ENCODE data around the gene FAM83G. TPM values are rescaled to one million over a fixed set of nuclear protein-coding genes. Genes with fewer than 3 reads are reported as not detected.

Gene FAM83G
- total and polyA plus RNA-seq, 2 experiments from 2014 or later = 7.6 to 44.5 TPM

- H3K27ac Mint-ChIP-seq = no peak overlapping the region
- DNase-seq (ENCODE audit: low spot score) (no peak), ATAC-seq (no peak)
- Histone ChIP-seq H4K20me1 (replicated peaks; ENCODE audit: insufficient read depth) (no peaks in the 10 kb centered on the region), H3K9me2 (ENCODE audit: insufficient read depth) (no peaks in the 10 kb centered on the region), H3K27ac (ENCODE audit: low read depth) (no peak overlapping the region), H2AFZ (no peak overlapping the region), H3K4me1 (ENCODE audit: insufficient read depth) (no peaks in the 10 kb centered on the region; the same call in 1 of the 2 replicates), H3F3A (replicated peaks; ENCODE audit: low read depth) (no peaks in the 10 kb centered on the region), H3K27me3 (ENCODE audit: insufficient read depth) (no peaks in the 10 kb centered on the region), H3K36me3 (ENCODE audit: insufficient read depth) (no peaks in the 10 kb centered on the region), H3K4me2 (no peak overlapping the region), H3K79me2 (replicated peaks; ENCODE audit: insufficient read depth) (no peaks in the 10 kb centered on the region), H3K4me3 (no peak overlapping the region)
- no peak overlapping the region for H3K4me3 Mint-ChIP-seq
- H3K27me3 Mint-ChIP-seq (ENCODE audit: insufficient read depth, low read depth, poor library complexity) = peaks cover 11% of the 10 kb centered on the region
- peaks cover 7% of the 10 kb centered on the region for H3K4me1 Mint-ChIP-seq
- H3K9me3 Mint-ChIP-seq = no peaks in the 10 kb centered on the region
- TF ChIP-seq EZH2phosphoT487 (IDR thresholded peaks at IDR 0.05; ENCODE audit: unreplicated experiment) (no peak), NANOG (IDR thresholded peaks at IDR 0.05; ENCODE audit: borderline replicate concordance) (no peak), JUNB (IDR thresholded peaks at IDR 0.05; ENCODE audit: unreplicated experiment) (no peak), EZH2 (IDR thresholded peaks at IDR 0.05; ENCODE audit: low read depth, unreplicated experiment) (no peak)
- no peaks in the 10 kb centered on the region for H3K36me3 Mint-ChIP-seq (ENCODE audit: low read depth)
These were observed 46.7 kb downstream of the FAM83G start for GRCh38 chr17:18957831-18958230.

- ATAC-seq = no peak
- H3K36me3 Mint-ChIP-seq (ENCODE audit: low read depth) = no peaks in the 10 kb centered on the region
- Histone ChIP-seq H3K27ac (ENCODE audit: low read depth) (no peak overlapping the region), H3K9me2 (ENCODE audit: insufficient read depth) (no peaks in the 10 kb centered on the region), H3K27me3 (ENCODE audit: insufficient read depth) (no peaks in the 10 kb centered on the region), H3K4me2 (no peak overlapping the region), H3K79me2 (replicated peaks; ENCODE audit: insufficient read depth) (no peaks in the 10 kb centered on the region), H2AFZ (no peak overlapping the region), H3K4me1 (ENCODE audit: insufficient read depth) (no peaks in the 10 kb centered on the region), H4K20me1 (replicated peaks; ENCODE audit: insufficient read depth) (no peaks in the 10 kb centered on the region), H3K36me3 (ENCODE audit: insufficient read depth) (no peaks in the 10 kb centered on the region), H3K4me3 (no peak overlapping the region), H3F3A (replicated peaks; ENCODE audit: low read depth) (no peaks in the 10 kb centered on the region)
- no peak for DNase-seq (ENCODE audit: low spot score)
- no peak overlapping the region for H3K27ac Mint-ChIP-seq
- H3K9me3 Mint-ChIP-seq = no peaks in the 10 kb centered on the region
- H3K4me3 Mint-ChIP-seq = no peak overlapping the region
- peaks cover 11% of the 10 kb centered on the region for H3K27me3 Mint-ChIP-seq (ENCODE audit: insufficient read depth, low read depth, poor library complexity)
- H3K4me1 Mint-ChIP-seq = no peaks in the 10 kb centered on the region
- no peak for TF ChIP-seq POLR2AphosphoS5 (IDR thresholded peaks at IDR 0.05; ENCODE audit: low read depth)
- TF ChIP-seq JUNB (IDR thresholded peaks at IDR 0.05; ENCODE audit: unreplicated experiment) = no peak
- TF ChIP-seq ZNF114 (CRISPR knock-in tag; IDR thresholded peaks at IDR 0.05) = no peak
- TF ChIP-seq, protein P1, sequence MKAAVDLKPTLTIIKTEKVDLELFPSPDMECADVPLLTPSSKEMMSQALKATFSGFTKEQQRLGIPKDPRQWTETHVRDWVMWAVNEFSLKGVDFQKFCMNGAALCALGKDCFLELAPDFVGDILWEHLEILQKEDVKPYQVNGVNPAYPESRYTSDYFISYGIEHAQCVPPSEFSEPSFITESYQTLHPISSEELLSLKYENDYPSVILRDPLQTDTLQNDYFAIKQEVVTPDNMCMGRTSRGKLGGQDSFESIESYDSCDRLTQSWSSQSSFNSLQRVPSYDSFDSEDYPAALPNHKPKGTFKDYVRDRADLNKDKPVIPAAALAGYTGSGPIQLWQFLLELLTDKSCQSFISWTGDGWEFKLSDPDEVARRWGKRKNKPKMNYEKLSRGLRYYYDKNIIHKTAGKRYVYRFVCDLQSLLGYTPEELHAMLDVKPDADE (IDR thresholded peaks at IDR 0.05) = no peak
- no peak for TF ChIP-seq EZH2 (IDR thresholded peaks at IDR 0.05; ENCODE audit: low read depth, unreplicated experiment)
- TF ChIP-seq ZNF331 (CRISPR knock-in tag; IDR thresholded peaks at IDR 0.05; ENCODE audit: low read depth) = no peak
- no peak for TF ChIP-seq CREB1 (CRISPR knock-in tag; IDR thresholded peaks at IDR 0.05; ENCODE audit: low read depth)
- TF ChIP-seq REST (IDR thresholded peaks at IDR 0.05; ENCODE audit: unreplicated experiment) = no peak
- TF ChIP-seq CTCF (conservative IDR thresholded peaks at IDR 0.05; ENCODE audit: low read depth in 2 of 2) = no peak
- TF ChIP-seq STAT1 (IDR thresholded peaks at IDR 0.05; ENCODE audit: unreplicated experiment) = no peak
These were observed 48.0 kb downstream of the FAM83G start for GRCh38 chr17:18956581-18956980.
